NCI-H146 (cell line): Measurements from ENCODE around the gene GNGT2.
A peak's percentile ranks its signal among the peaks of the same experiment; 100 is the strongest.

ENCODE experiments used
- DNase-seq: peaks from one replicate; lab custom pipeline; 2025; lab: John Stamatoyannopoulos, UW

The GNGT2 gene

DNA sequence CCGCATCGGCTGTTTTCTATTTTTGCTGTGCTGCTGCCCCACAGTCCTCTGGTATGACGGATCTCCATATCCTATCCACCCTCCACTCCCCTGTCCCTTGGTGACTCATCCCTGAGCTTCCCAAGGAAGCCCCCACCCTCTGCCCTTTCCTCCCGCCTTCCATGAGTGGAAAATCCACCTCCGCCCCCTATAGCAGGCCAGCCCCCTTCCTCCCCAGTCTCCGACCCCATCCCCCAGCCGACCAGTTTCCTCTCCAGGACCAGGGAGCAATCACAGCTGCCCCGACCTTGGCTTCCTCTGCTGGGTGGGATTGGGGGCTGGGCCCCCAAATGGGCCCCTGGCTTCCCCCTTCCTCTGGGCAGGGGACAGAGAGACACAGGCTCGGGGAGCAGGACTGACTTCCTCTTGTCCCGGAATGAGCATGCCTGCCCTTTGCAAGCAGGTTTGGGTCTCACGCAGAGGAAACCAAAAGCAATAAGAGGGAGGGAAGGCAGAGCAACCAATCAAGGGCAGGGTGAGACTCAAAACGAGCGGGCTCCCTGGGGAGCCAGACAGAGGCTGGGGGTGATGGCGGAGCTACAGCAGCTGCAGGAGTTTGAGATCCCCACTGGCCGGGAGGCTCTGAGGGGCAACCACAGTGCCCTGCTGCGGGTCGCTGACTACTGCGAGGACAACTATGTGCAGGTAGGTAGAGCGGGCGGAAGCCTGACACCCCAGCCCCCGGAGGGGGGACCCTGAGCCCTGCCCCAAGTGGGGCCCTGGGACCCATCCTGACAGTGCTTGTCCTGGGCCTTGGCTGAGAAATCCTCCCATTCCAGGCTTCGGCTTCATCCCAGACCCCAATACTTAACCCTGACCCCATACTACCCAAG, at the start of gene GNGT2, which contains the start of gene ABI3:
Gene GNGT2 (minus strand): TSS at position 417 of the 872 bp plus-strand sequence. CDS start 3,152 bp downstream, outside the sequence.
Gene ABI3 (plus strand): TSS at position 550 of the 872 bp plus-strand sequence. CDS start 18 bp downstream, at position 568.
- DNase-seq = no peak

GRCh38 chr17:49259663-49260010, 49.3 kb upstream of the GNGT2 start:
- no peak for DNase-seq

DNA sequence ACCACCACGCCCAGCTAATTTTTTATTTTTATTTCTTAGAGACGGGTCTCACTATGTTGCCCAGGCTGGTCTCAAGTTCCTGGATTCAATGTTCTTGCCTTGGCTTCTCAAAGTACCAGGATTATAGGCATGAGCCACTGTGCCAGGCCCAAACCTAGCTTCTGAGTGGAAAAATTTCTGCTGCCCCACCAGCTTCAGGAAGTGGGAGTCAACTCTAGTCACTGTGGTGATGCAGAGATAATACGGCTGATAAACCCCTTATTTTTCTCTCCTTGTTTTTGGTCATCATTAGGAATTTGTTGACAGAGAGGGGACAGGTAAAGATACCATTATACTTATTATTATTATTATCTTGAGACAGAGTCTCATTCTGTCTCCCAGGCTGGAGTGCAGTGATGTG, 48.0 kb upstream of the GNGT2 start:
- no peak for DNase-seq

- no peak for DNase-seq
These were observed 44.8 kb upstream of the GNGT2 start for GRCh38 chr17:49255125-49255524.

DNA sequence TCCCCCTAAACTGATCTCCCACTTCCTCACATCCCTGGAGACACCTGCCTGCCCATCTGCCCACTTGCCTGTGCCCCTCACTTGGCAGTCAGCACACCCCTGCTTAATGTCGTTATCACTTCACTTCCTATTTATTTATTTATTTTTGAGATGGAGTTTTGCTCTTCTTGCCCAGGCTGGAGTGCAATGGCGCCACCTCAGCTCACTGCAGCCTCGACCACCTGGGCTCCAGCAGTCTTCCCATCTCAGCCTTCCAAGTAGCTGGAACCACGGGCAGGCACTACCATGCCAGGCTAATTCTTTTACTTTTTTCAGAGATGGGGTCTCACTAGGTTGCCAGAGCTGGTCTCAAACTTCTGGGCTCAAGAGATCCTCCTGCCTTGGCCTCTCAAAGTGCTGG, 43.7 kb upstream of the GNGT2 start:
- DNase-seq = no peak

GRCh38 chr17:49252148-49252695, 41.8 kb upstream of the GNGT2 start:
- no peak for DNase-seq

DNA sequence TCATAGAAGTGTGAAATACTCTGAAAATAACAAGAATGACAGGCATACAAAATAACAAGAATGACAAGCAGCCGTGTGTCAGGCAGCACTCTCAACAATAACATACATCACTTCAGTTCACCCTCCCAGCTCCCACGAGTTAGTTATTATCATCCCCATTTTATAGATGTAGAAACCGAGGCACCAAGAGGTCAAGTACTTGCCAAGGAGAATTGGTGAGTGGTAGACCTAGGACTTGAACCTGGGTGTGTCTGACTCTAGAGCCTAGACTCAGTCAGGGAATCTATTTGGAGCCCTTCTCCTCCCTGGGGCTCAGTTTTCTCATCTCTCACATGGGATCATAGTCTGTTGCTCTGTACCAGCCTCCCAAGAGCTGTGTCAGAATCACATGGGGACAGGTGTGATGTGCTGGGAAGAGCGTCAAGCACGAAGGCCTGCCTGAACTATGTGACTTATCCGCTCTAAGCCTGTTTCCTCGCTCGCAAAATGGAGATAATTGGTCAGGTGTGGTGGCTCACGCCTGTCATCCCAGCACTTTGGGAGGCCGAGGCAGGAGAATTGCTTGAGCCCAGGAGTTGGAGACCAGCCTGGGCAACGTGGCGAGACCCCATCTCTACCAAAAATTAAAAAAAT, 39.6 kb upstream of the GNGT2 start:
- no peak for DNase-seq

DNA sequence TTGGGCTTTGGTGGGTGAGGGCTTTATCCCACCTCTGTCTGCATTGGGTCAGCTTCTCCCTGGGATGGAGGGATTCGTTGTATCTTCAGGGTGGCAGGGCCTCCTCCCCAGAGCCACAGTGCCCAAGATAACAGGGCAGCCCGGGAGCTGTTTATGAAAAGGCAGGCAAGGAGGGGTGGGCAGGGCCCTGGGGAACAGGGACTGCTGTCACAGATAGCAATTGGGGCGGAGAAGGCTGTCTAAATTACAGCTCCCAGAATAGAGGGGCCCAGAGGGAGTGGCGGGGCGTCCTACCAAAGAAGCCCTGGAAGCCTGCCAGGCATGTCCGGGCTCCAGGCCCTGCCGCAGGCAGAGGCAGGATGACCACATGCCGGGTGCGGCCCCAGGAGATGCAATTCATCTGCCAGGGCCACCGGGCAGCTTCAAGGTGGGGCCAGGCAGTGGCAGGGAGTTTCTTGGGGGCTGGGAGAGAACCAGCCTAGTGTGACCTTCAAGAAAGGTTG, 39.0 kb upstream of the GNGT2 start:
- no peak for DNase-seq

DNA sequence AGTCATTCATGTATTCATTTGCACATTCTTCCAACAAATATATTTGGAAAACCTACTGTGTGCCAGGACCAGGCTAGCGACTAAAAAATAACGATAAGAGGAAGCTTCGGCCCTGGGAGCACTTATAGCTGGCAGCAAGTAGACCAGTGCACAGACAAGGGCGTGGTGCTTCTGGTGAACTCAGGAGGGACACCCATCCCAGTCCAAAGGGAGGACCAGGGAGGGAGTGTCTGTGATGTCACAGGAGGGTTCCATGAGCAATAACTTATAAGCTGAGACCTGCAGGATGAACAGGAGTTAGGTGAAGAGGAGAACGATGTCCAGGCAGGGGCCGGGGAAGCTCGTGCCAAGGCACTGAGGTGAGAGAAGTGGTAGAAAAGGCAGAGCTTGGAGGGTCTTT, 37.6 kb upstream of the GNGT2 start:
- no peak for DNase-seq

DNA sequence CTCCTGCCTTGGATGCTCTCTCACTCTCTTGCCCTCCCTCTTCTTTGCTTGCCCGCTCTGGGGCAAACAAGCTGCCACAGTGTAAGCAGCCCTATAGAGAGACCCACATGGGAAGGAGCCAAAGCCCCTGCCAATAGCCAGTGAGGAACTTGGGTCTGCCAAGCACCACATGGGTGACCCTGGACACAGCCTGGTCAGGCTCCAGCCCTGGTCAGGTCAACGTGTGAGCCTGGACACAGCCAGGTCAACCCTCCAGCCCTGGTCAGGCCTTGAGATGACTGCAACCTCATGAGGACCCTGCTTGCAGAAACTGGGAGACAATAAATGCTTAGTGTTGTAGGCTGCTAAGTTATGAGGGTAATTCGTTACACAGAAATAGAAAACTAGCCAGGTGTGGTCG, 34.5 kb upstream of the GNGT2 start:
- DNase-seq = no peak

GRCh38 chr17:49242813-49243212, 32.4 kb upstream of the GNGT2 start:
- no peak for DNase-seq

GRCh38 chr17:49241692-49242397, 31.5 kb upstream of the GNGT2 start:
- no peak for DNase-seq

GRCh38 chr17:49241040-49241439, 30.7 kb upstream of the GNGT2 start:
- no peak for DNase-seq

DNA sequence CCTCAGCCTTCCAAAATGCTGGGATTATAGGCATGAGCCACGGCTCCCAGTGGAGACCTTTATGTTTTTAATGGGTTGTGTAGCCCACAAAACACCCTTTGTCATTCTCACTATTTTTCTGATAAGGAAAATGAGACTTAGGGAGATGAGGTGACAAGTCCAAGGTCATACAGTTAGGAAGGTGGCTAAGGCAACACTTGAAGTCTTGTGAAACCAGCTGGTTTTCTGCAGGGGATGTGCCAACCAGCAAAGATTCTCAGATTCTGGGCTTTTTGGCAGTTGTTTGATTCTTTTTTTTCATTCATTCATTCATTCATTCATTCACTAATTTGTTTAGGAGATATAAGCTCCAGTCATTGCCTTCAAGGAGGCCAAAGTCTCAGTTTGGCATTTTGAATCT, 30.2 kb upstream of the GNGT2 start:
- DNase-seq = no peak

DNA sequence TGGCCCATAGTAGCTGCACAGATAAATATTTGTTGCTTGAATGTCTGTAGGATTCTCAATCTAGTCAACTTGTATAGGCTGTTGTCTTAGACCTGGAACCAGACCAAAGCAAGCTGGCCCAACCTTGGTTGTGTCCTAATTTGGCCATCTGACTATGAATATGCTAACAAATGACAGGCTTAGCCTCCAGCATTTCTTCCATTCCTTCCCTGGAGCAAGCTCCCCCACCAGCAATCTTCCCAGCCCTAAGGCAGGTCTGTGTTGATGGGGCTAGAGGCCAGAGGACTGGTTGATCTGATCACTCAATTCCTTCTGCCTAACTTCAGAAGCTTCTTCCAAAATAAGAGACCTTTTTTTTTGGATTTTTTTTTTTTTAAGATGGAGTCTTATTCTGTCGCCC, 29.6 kb upstream of the GNGT2 start:
- DNase-seq = no peak

- DNase-seq = no peak
These were observed 25.5 kb upstream of the GNGT2 start for GRCh38 chr17:49235896-49236295.

- DNase-seq = no peak
These were observed 24.2 kb upstream of the GNGT2 start for GRCh38 chr17:49234509-49235080.

- DNase-seq = no peak
These were observed 21.2 kb upstream of the GNGT2 start for GRCh38 chr17:49231563-49231894.

- DNase-seq = peak; percentile 67
These were observed 20.5 kb upstream of the GNGT2 start, which contains the start of gene PHOSPHO1 for GRCh38 chr17:49230636-49231562. PHOSPHO1 (minus strand) TSS chr17:49230787; CDS start chr17:49226691, 4,096 bp downstream.

DNA sequence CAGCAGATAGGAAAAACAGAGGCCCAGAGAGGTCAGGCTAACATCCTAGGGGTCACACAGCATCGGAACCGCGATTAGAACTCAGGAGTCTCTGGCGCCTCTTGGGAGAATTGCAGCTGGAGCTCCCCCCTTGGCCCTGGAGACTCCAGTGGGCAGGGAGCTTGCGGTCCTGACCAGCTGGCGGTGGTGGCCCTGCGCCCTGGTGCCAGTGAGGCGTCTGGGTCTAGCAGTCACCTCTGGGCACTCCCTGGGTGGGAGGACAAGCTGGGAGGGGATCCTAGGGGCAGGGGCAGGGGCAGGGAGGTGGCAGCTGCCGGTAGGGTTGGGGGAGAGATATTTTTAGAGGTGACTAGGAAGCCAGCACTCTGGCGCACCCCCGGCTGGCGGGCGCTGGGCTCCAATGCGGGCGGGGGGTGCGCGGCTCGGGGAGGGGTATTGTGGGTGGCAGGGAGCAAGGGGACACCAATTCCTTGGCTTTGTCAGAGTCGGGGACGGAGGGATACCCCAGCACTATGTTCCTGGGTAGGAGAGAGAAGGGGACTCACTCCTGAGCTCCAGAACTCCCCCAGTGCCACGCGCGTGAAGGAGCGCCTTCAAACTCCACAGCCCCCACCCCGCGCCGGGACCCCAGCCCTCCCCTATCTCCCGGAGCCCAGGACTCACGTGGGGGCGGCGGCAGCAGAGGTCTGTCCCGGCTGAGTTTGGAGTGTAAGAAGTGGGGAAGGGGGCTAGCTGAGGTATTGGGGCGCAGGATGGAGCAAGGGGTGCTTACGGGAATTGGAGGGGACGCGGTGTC, 19.6 kb upstream of the GNGT2 start:
- DNase-seq = no peak
